OCI-LY1 (cell line): ENCODE data around the gene LCMT2.

ENCODE experiments used
- H2AFZ ChIP-seq: fragments of 200-600 bp; sonication (generic), shearing (Covaris generic); 2 replicates; pipeline ENCODE4 v1.6.0; 2014; ENCODE audit warnings: antibody characterized with exemption, mild to moderate bottlenecking, low read length
- H3F3A ChIP-seq: fragments of 200-600 bp; sonication (generic), shearing (Covaris generic); 2 replicates; pipeline ENCODE4 v1.6.0; 2014; ENCODE audit warnings: mild to moderate bottlenecking, antibody characterized with exemption, low read length, moderate library complexity; ENCODE audit not compliant: insufficient read depth
- H3K27ac ChIP-seq: fragments of 200-600 bp; sonication (generic); 2 replicates; pipeline ENCODE4 v1.5.1; 2014; ENCODE audit warnings: low read length, mixed run types, mild to moderate bottlenecking, low read depth; ENCODE audit not compliant: poor library complexity, severe bottlenecking
- H3K27me3 ChIP-seq: fragments of 200-600 bp; sonication (generic); 2 replicates; pipeline ENCODE4 v1.6.0; 2014; ENCODE audit warnings: antibody characterized with exemption, mild to moderate bottlenecking, low read length, moderate library complexity; ENCODE audit not compliant: insufficient read depth
- H3K36me3 ChIP-seq: fragments of 200-600 bp; sonication (generic); 2 replicates; pipeline ENCODE4 v1.6.1; 2014; ENCODE audit warnings: mild to moderate bottlenecking, antibody characterized with exemption, low read length, moderate library complexity, mixed read lengths; ENCODE audit not compliant: insufficient read depth
- H3K4me1 ChIP-seq: fragments of 200-600 bp; sonication (generic); 2 replicates; pipeline ENCODE4 v1.5.1; 2014; ENCODE audit warnings: mild to moderate bottlenecking, low read length, moderate library complexity; ENCODE audit not compliant: insufficient read depth, severe bottlenecking
- H3K4me2 ChIP-seq: fragments of 200-600 bp; sonication (generic), shearing (Covaris generic); 2 replicates; pipeline ENCODE4 v1.6.1; 2014; ENCODE audit warnings: low read length
- H3K4me3 ChIP-seq: fragments of 200-600 bp; sonication (generic); 2 replicates; pipeline ENCODE4 v1.5.1; 2014; ENCODE audit warnings: low read length, low read depth, mild to moderate bottlenecking, mixed read lengths; ENCODE audit not compliant: poor library complexity, severe bottlenecking
- H3K79me2 ChIP-seq: fragments of 200-600 bp; shearing (Covaris generic); 2 replicates; pipeline ENCODE4 v1.6.1; 2016; ENCODE audit warnings: mixed run types, low read length, mixed read lengths; ENCODE audit not compliant: insufficient read depth
- H3K9ac ChIP-seq: fragments of 200-600 bp; sonication (generic), shearing (Covaris generic); 2 replicates; pipeline ENCODE4 v1.6.1; 2014; ENCODE audit warnings: mild to moderate bottlenecking, low read length, mixed read lengths
- H3K9me2 ChIP-seq: fragments of 200-600 bp; sonication (generic), shearing (Covaris generic); 2 replicates; pipeline ENCODE4 v1.6.1; 2014; ENCODE audit warnings: low read depth, mild to moderate bottlenecking, low read length, mixed read lengths
- H3K9me3 ChIP-seq: fragments of 200-600 bp; shearing (Covaris generic); 2 replicates; pipeline ENCODE4 v1.6.1; 2014; ENCODE audit warnings: low read length, mixed read lengths
- H4K20me1 ChIP-seq: fragments of 200-600 bp; sonication (generic), shearing (Covaris generic); 2 replicates; pipeline ENCODE4 v1.6.0; 2016; ENCODE audit warnings: mild to moderate bottlenecking, low read length; ENCODE audit not compliant: insufficient read depth
- EZH2 ChIP-seq: fragments of 200-600 bp; sonication (generic), shearing (Covaris generic); IDR thresholded peaks from 2 replicates; pipeline ENCODE4 v1.8.0; 2017; ENCODE audit warnings: borderline replicate concordance, mixed run types, mild to moderate bottlenecking, antibody characterized with exemption, low read length, moderate library complexity, mixed read lengths
- TF ChIP-seq, protein P1 (sequence below): fragments of 200-600 bp; sonication (generic), shearing (Covaris generic); IDR thresholded peaks from 2 replicates; pipeline ENCODE4 v1.5.1; 2017; ENCODE audit warnings: mild to moderate bottlenecking, antibody characterized with exemption, low read length, moderate library complexity, mixed read lengths

Gene LCMT2

GRCh38 chr15:43360821-43361220 lies 30.4 kb upstream of the LCMT2 start:
- peaks cover 86% of the 10 kb centered on the region for H3K36me3 ChIP-seq
- H3K27me3 ChIP-seq = no peaks in the 10 kb centered on the region
- no peak for TF ChIP-seq EZH2
- TF ChIP-seq, protein P1, sequence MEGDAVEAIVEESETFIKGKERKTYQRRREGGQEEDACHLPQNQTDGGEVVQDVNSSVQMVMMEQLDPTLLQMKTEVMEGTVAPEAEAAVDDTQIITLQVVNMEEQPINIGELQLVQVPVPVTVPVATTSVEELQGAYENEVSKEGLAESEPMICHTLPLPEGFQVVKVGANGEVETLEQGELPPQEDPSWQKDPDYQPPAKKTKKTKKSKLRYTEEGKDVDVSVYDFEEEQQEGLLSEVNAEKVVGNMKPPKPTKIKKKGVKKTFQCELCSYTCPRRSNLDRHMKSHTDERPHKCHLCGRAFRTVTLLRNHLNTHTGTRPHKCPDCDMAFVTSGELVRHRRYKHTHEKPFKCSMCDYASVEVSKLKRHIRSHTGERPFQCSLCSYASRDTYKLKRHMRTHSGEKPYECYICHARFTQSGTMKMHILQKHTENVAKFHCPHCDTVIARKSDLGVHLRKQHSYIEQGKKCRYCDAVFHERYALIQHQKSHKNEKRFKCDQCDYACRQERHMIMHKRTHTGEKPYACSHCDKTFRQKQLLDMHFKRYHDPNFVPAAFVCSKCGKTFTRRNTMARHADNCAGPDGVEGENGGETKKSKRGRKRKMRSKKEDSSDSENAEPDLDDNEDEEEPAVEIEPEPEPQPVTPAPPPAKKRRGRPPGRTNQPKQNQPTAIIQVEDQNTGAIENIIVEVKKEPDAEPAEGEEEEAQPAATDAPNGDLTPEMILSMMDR = no peak
- no peaks in the 10 kb centered on the region for H3K4me1 ChIP-seq
- H3F3A ChIP-seq = no peaks in the 10 kb centered on the region
- H3K4me3 ChIP-seq = no peak overlapping the region
- H2AFZ ChIP-seq = no peak overlapping the region
- H3K27ac ChIP-seq = no peak overlapping the region
- no peaks in the 10 kb centered on the region for H3K79me2 ChIP-seq
- no peak overlapping the region for H3K9ac ChIP-seq
- H4K20me1 ChIP-seq = no peaks in the 10 kb centered on the region
- H3K4me2 ChIP-seq = no peak overlapping the region
- H3K9me3 ChIP-seq = peaks cover 33% of the 10 kb centered on the region
- no peaks in the 10 kb centered on the region for H3K9me2 ChIP-seq

DNA sequence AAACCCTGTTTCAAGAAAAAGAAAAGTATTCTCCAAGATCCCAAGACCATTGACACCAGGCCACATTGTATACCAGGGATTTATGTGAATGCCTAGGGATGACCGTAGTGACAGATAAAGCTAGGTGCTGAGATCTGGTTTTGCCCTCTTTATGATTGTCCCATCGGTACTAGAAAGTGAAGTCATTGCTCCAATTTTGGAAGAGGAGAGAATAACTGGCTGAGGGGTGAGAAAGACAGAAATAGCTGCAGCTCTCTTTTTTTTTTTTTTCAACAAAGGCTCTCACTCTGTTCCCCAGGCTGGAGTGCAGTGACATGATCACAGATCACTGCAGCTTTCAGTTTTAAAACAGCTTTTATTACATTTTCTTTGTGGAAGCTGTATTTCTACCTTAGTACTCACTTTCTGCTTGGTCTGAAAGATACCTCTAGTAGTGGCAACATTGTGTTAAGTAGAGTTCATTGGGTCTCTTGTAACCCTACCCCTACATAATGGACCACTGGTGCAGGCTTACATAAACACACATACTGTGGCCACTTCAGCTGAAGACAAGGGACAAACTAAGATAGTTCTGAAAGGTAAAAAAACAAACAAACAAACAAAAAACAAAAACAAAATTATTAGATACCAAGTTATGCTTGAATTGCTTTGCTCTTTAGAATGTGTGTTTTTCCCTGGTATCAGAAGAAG lies 22.5 kb upstream of the LCMT2 start:
- Histone ChIP-seq H3K9me2 (no peaks in the 10 kb centered on the region), H3K27me3 (no peaks in the 10 kb centered on the region), H3K4me2 (no peak overlapping the region), H3K9me3 (no peaks in the 10 kb centered on the region), H4K20me1 (no peaks in the 10 kb centered on the region), H3K4me3 (no peak overlapping the region), H3K79me2 (no peaks in the 10 kb centered on the region), H3K4me1 (no peaks in the 10 kb centered on the region), H3K27ac (no peak overlapping the region), H2AFZ (no peak overlapping the region), H3F3A (no peaks in the 10 kb centered on the region; the same call in 1 of the 2 replicates), H3K9ac (no peak overlapping the region), H3K36me3 (peaks cover 51% of the 10 kb centered on the region)
- TF ChIP-seq EZH2 = no peak
- TF ChIP-seq, protein P1 = no peak

DNA sequence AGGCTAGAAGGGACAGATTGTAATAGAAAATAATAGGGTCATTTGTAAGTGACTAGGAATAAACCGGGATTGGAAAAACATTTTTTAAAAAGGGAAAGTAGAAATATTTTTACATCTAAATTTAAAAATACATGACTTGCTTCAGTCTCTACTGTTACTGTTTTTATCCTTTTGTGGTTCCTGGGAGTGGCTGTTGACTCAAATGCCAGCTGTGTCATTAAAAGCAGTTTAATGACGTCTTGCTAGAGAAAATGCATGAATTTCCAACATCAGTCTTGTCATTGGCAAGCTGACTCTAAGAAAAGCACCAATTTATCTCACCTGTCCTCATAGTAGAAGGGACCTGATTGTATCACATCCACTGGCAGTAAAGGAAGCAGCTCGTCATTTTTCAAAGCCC lies 16.7 kb upstream of the LCMT2 start:
- no peaks in the 10 kb centered on the region for H3F3A ChIP-seq
- no peaks in the 10 kb centered on the region for H3K79me2 ChIP-seq
- H3K4me2 ChIP-seq = no peak overlapping the region
- no peak overlapping the region for H3K9ac ChIP-seq
- no peaks in the 10 kb centered on the region for H3K27me3 ChIP-seq
- no peaks in the 10 kb centered on the region for H4K20me1 ChIP-seq
- TF ChIP-seq, protein P1 = no peak
- no peak for TF ChIP-seq EZH2
- no peaks in the 10 kb centered on the region for H3K4me1 ChIP-seq
- no peaks in the 10 kb centered on the region for H3K9me2 ChIP-seq
- H3K4me3 ChIP-seq = no peak overlapping the region
- H2AFZ ChIP-seq = no peak overlapping the region
- no peaks in the 10 kb centered on the region for H3K9me3 ChIP-seq
- H3K27ac ChIP-seq = no peak overlapping the region
- H3K36me3 ChIP-seq = peaks cover 67% of the 10 kb centered on the region
